CD8-positive, alpha-beta memory T cell (primary cell): ENCODE data around the gene SPOPL. TPM values are rescaled to one million over a fixed set of nuclear protein-coding genes. Genes with fewer than 3 reads are reported as not detected.
"Not testable (repeated sequence)": the region's sequence is repeated elsewhere in the genome, so short reads cannot be mapped to it uniquely, and the experiment has no call there.

Experiments used
- CTCF ChIA-PET: fragments of 350-600 bp; sonication (Branson Sonifier 250); formaldehyde crosslinking; loops from one replicate; lab custom pipeline; 2021; ENCODE audit warnings: antibody characterized with exemption; lab: Charles Lee
- POLR2A ChIA-PET: fragments of 350-600 bp; sonication (Branson Sonifier 250); formaldehyde crosslinking; loops from one replicate; lab custom pipeline; 2021; ENCODE audit warnings: antibody characterized with exemption; lab: Charles Lee
- DNase-seq, 5 donors: peaks; one replicate each; pipeline versions ENCODE4 v3.0.0 to v3.0.0-alpha.2; 2020 to 2022; ENCODE audit warnings: mixed read lengths in 1 of 5
- H3K27ac ChIP-seq: one replicate; pipeline ENCODE4 v1.7.0; 2013; ENCODE audit warnings: low read depth, mild to moderate bottlenecking, low read length, moderate library complexity
- H3K27me3 ChIP-seq: 2 replicates; pipeline ENCODE4 v1.7.0; 2013; ENCODE audit warnings: low read length, mild to moderate bottlenecking; ENCODE audit not compliant: insufficient read depth, poor library complexity, severe bottlenecking
- H3K36me3 ChIP-seq: 2 replicates; pipeline ENCODE4 v1.7.0; 2013; ENCODE audit warnings: mild to moderate bottlenecking, low read length, moderate library complexity; ENCODE audit not compliant: insufficient read depth
- H3K4me1 ChIP-seq: 2 replicates; pipeline ENCODE4 v1.7.0; 2013; ENCODE audit warnings: mild to moderate bottlenecking, low read length, moderate library complexity; ENCODE audit not compliant: insufficient read depth
- H3K4me3 ChIP-seq: 2 replicates; pipeline ENCODE4 v1.7.0; 2013; ENCODE audit warnings: mild to moderate bottlenecking, low read length
- H3K9me3 ChIP-seq: 2 replicates; pipeline ENCODE4 v1.7.0; 2013; ENCODE audit warnings: mild to moderate bottlenecking, low read length
- H3K27ac Mint-ChIP-seq, 8 donors: one replicate each; pipeline ENCODE4 v1.8.0; 2020 to 2021; ENCODE audit warnings: mixed read lengths in 8 of 8, mild to moderate bottlenecking in 6 of 8, inconsistent platforms in 3 of 8, moderate library complexity in 3 of 8
- H3K27me3 Mint-ChIP-seq, 2 donors: one replicate each; pipeline ENCODE4 v1.8.0; 2020 to 2021; ENCODE audit warnings: mixed read lengths in 2 of 2, mild to moderate bottlenecking in 1 of 2, moderate library complexity in 1 of 2
- H3K36me3 Mint-ChIP-seq, 3 donors: one replicate each; pipeline ENCODE4 v1.8.0; 2020 to 2021; ENCODE audit warnings: mixed read lengths in 3 of 3, inconsistent platforms in 1 of 3, mild to moderate bottlenecking in 1 of 3
- H3K4me1 Mint-ChIP-seq, 3 donors: one replicate each; pipeline ENCODE4 v1.8.0; 2020 to 2021; ENCODE audit warnings: mixed read lengths in 3 of 3, inconsistent platforms in 1 of 3, mild to moderate bottlenecking in 1 of 3
- H3K4me3 Mint-ChIP-seq, 7 donors: one replicate each; pipeline ENCODE4 v1.8.0; 2020 to 2021; ENCODE audit warnings: mixed read lengths in 7 of 7, mild to moderate bottlenecking in 6 of 7, moderate library complexity in 4 of 7, inconsistent platforms in 2 of 7
- H3K9me3 Mint-ChIP-seq, 5 donors: one replicate each; pipeline ENCODE4 v1.8.0; 2020 to 2022; ENCODE audit warnings: mixed read lengths in 5 of 5, mild to moderate bottlenecking in 3 of 5, moderate library complexity in 2 of 5, inconsistent platforms in 1 of 5
- polyA plus RNA-seq: library from polyadenylated mRNA; unstranded; fragments of 300-500 nt; fragmentation: Illumina TruSeq; gene quantifications from one replicate; pipeline ENCODE4 v1.2.3, GENCODE V29; 2021
- total RNA-seq, 2 experiments: library from RNA; stranded (reverse); gene quantifications; one replicate each; pipeline ENCODE4 v1.2.3, GENCODE V29; 2021

Gene SPOPL
- total and polyA plus RNA-seq, 3 experiments from 2014 or later = 2.4 to 16.9 (median 16.1) TPM

- H3K9me3 Mint-ChIP-seq = peaks cover 0 to 3% (median 0%) of the 10 kb centered on the region in 5 donors
- no peaks in the 10 kb centered on the region for H3K4me1 Mint-ChIP-seq
- no peaks in the 10 kb centered on the region for H3K36me3 Mint-ChIP-seq
- Histone ChIP-seq H3K36me3 (no peaks in the 10 kb centered on the region), H3K4me1 (no peaks in the 10 kb centered on the region), H3K27ac (no peak overlapping the region), H3K4me3 (no peak overlapping the region), H3K27me3 (no peaks in the 10 kb centered on the region), H3K9me3 (no peaks in the 10 kb centered on the region)
- ChIA-PET POLR2A (no interaction called here), CTCF (no interaction called here)
- no peak overlapping the region for H3K4me3 Mint-ChIP-seq
- H3K27me3 Mint-ChIP-seq = no peaks in the 10 kb centered on the region
- H3K27ac Mint-ChIP-seq = no peak overlapping the region
- no peak for DNase-seq
These were observed 32.2 kb upstream of the SPOPL start for GRCh38 chr2:138469411-138469810.

GRCh38 chr2:138470941-138471340 is 30.6 kb upstream of the SPOPL start:
- Mint-ChIP-seq H3K9me3 (no peaks in the 10 kb centered on the region), H3K27ac (no peak overlapping the region), H3K4me1 (no peaks in the 10 kb centered on the region), H3K36me3 (no peaks in the 10 kb centered on the region), H3K4me3 (no peak overlapping the region), H3K27me3 (no peaks in the 10 kb centered on the region)
- ChIA-PET CTCF (no interaction called here), POLR2A (no interaction called here)
- Histone ChIP-seq H3K27me3 (no peaks in the 10 kb centered on the region), H3K27ac (no peak overlapping the region), H3K36me3 (no peaks in the 10 kb centered on the region), H3K4me3 (no peak overlapping the region), H3K9me3 (no peaks in the 10 kb centered on the region), H3K4me1 (no peaks in the 10 kb centered on the region)
- DNase-seq = no peak

- no peaks in the 10 kb centered on the region for H3K4me1 ChIP-seq
- Mint-ChIP-seq H3K27me3 (no peaks in the 10 kb centered on the region), H3K4me1 (no peaks in the 10 kb centered on the region), H3K4me3 (no peak overlapping the region), H3K27ac (no peak overlapping the region), H3K36me3 (no peaks in the 10 kb centered on the region), H3K9me3 (no peaks in the 10 kb centered on the region)
- ChIA-PET POLR2A (no interaction called here), CTCF (no interaction called here)
- H3K9me3 ChIP-seq = no peaks in the 10 kb centered on the region
- H3K27ac ChIP-seq = no peak overlapping the region
- no peak for DNase-seq
- no peak overlapping the region for H3K4me3 ChIP-seq
- no peaks in the 10 kb centered on the region for H3K27me3 ChIP-seq
- no peaks in the 10 kb centered on the region for H3K36me3 ChIP-seq
These were observed 27.3 kb upstream of the SPOPL start for GRCh38 chr2:138474100-138474825.

GRCh38 chr2:138475277-138475776 is 26.2 kb upstream of the SPOPL start:
- ChIA-PET POLR2A (no interaction called here), CTCF (no interaction called here)
- DNase-seq = no peak
- Histone ChIP-seq H3K27me3 (no peaks in the 10 kb centered on the region), H3K27ac (no peak overlapping the region), H3K36me3 (no peaks in the 10 kb centered on the region), H3K4me1 (no peaks in the 10 kb centered on the region), H3K4me3 (no peak overlapping the region), H3K9me3 (no peaks in the 10 kb centered on the region)
- Mint-ChIP-seq H3K4me1 (no peaks in the 10 kb centered on the region), H3K27ac (no peak overlapping the region), H3K4me3 (no peak overlapping the region), H3K36me3 (no peaks in the 10 kb centered on the region), H3K27me3 (no peaks in the 10 kb centered on the region), H3K9me3 (no peaks in the 10 kb centered on the region)

GRCh38 chr2:138476186-138476585 is 25.4 kb upstream of the SPOPL start:
- no peaks in the 10 kb centered on the region for H3K27me3 Mint-ChIP-seq
- ChIA-PET POLR2A (no interaction called here), CTCF (no interaction called here)
- Histone ChIP-seq H3K4me1 (no peaks in the 10 kb centered on the region), H3K27me3 (no peaks in the 10 kb centered on the region), H3K36me3 (no peaks in the 10 kb centered on the region), H3K9me3 (no peaks in the 10 kb centered on the region), H3K4me3 (no peak overlapping the region), H3K27ac (no peak overlapping the region)
- peaks cover 0 to 3% (median 0%) of the 10 kb centered on the region in 3 donors for H3K36me3 Mint-ChIP-seq
- no peak for DNase-seq
- no peak overlapping the region for H3K4me3 Mint-ChIP-seq
- no peaks in the 10 kb centered on the region for H3K9me3 Mint-ChIP-seq
- no peaks in the 10 kb centered on the region for H3K4me1 Mint-ChIP-seq
- no peak overlapping the region for H3K27ac Mint-ChIP-seq

GRCh38 chr2:138476940-138477339 is 24.6 kb upstream of the SPOPL start:
- H3K27ac Mint-ChIP-seq = no peak overlapping the region
- no peaks in the 10 kb centered on the region for H3K4me1 ChIP-seq

GRCh38 chr2:138482796-138483195 is 18.8 kb upstream of the SPOPL start:
- H3K9me3 ChIP-seq, H3K27ac Mint-ChIP-seq, H3K9me3 Mint-ChIP-seq, POLR2A ChIA-PET, H3K4me3 Mint-ChIP-seq, DNase-seq, CTCF ChIA-PET, H3K4me3 ChIP-seq, H3K27me3 ChIP-seq, H3K27ac ChIP-seq, H3K27me3 Mint-ChIP-seq, H3K4me1 ChIP-seq, H3K4me1 Mint-ChIP-seq, H3K36me3 ChIP-seq, H3K36me3 Mint-ChIP-seq: not testable (repeated sequence)

More at GRCh38 chr2:138476940-138477339, 24.6 kb upstream of the SPOPL start:
- Mint-ChIP-seq H3K4me1 (no peaks in the 10 kb centered on the region), H3K27me3 (no peaks in the 10 kb centered on the region), H3K4me3 (no peak overlapping the region), H3K36me3 (peaks cover 0 to 4% (median 0%) of the 10 kb centered on the region in 3 donors), H3K9me3 (no peaks in the 10 kb centered on the region)
- Histone ChIP-seq H3K27me3 (no peaks in the 10 kb centered on the region), H3K27ac (no peak overlapping the region), H3K36me3 (no peaks in the 10 kb centered on the region), H3K4me3 (no peak overlapping the region), H3K9me3 (no peaks in the 10 kb centered on the region)
- ChIA-PET CTCF (no interaction called here), POLR2A (no interaction called here)
- no peak for DNase-seq

GRCh38 chr2:138485019-138485418 is 16.6 kb upstream of the SPOPL start:
- Mint-ChIP-seq H3K9me3 (peaks cover 0 to 3% (median 2%) of the 10 kb centered on the region in 5 donors), H3K27ac (no peak overlapping the region), H3K4me3 (no peak overlapping the region), H3K27me3 (peaks cover 0 to 1% of the 10 kb centered on the region in 2 donors), H3K4me1 (no peaks in the 10 kb centered on the region), H3K36me3 (peaks cover 0 to 8% (median 0%) of the 10 kb centered on the region in 3 donors)
- no peaks in the 10 kb centered on the region for H3K9me3 ChIP-seq
- no peak overlapping the region for H3K27ac ChIP-seq
- no peak for DNase-seq
- H3K4me1 ChIP-seq = no peaks in the 10 kb centered on the region
- no peaks in the 10 kb centered on the region for H3K36me3 ChIP-seq
- H3K4me3 ChIP-seq = no peak overlapping the region
- CTCF ChIA-PET = no interaction called here
- no peaks in the 10 kb centered on the region for H3K27me3 ChIP-seq
- POLR2A ChIA-PET = no interaction called here
